Activated CD8-positive, alpha-beta memory T cell treated with anti-CD3 and anti-CD28 coated beads, Interleukin-2, amount 50 U/mL, for 24 hours (primary cell): ENCODE data around the gene BMPER.

Experiments
- DNase-seq: peaks from one replicate; pipeline ENCODE4 v3.0.0-alpha.2; 2020; ENCODE audit errors: extremely low read depth

The BMPER gene

GRCh38 chr7:34062341-34062740 is 157.0 kb downstream of the BMPER start:
- no peak for DNase-seq

- no peak for DNase-seq
These were observed 157.5 kb downstream of the BMPER start for GRCh38 chr7:34062826-34063225.

GRCh38 chr7:34064519-34065158 is 159.3 kb downstream of the BMPER start:
- no peak for DNase-seq

- no peak for DNase-seq
These were observed 161.1 kb downstream of the BMPER start for GRCh38 chr7:34066411-34066810.

- DNase-seq, result no peak
These were observed 161.9 kb downstream of the BMPER start for GRCh38 chr7:34067005-34067778.

GRCh38 chr7:34069676-34070075 is 164.3 kb downstream of the BMPER start:
- DNase-seq, result no peak

- DNase-seq, result no peak
These were observed 165.4 kb downstream of the BMPER start for GRCh38 chr7:34070511-34071323.

- no peak for DNase-seq
These were observed 168.3 kb downstream of the BMPER start for GRCh38 chr7:34073676-34074075.

GRCh38 chr7:34074421-34074820 is 169.1 kb downstream of the BMPER start:
- no peak for DNase-seq

GRCh38 chr7:34075523-34076370 is 170.4 kb downstream of the BMPER start:
- DNase-seq, result no peak

- DNase-seq, result no peak
These were observed 171.8 kb downstream of the BMPER start for GRCh38 chr7:34077168-34077567.

GRCh38 chr7:34078864-34079263 is 173.5 kb downstream of the BMPER start:
- DNase-seq, result no peak

GRCh38 chr7:34080513-34080912 is 175.2 kb downstream of the BMPER start:
- no peak for DNase-seq

- no peak for DNase-seq
These were observed 176.6 kb downstream of the BMPER start for GRCh38 chr7:34081935-34082334.

GRCh38 chr7:34083440-34083839 is 178.1 kb downstream of the BMPER start:
- DNase-seq, result no peak

- no peak for DNase-seq
These were observed 179.3 kb downstream of the BMPER start for GRCh38 chr7:34084651-34085050.

GRCh38 chr7:34086064-34086463 is 180.7 kb downstream of the BMPER start:
- no peak for DNase-seq

GRCh38 chr7:34086981-34087380 is 181.6 kb downstream of the BMPER start:
- DNase-seq, result no peak

- DNase-seq, result no peak
These were observed 182.9 kb downstream of the BMPER start for GRCh38 chr7:34087892-34088891.

- DNase-seq, result no peak
These were observed 185.5 kb downstream of the BMPER start for GRCh38 chr7:34090816-34091215.
